A673 (cell line): ENCODE measurements around the gene MYO5A. TPM values are rescaled to one million over a fixed set of nuclear protein-coding genes. Genes with fewer than 3 reads are reported as not detected.

Experiments used
- BruUV-seq: library from RNA; stranded (reverse); fragments of 400-500 nt; replicated peaks from 2 replicates; lab custom pipeline; 2021; lab: Mats Ljungman, UMichigan
- CTCF ChIA-PET: fragments of 300-600 bp; sonication (Branson Sonifier 250); formaldehyde crosslinking; loops from one replicate; lab custom pipeline; 2022; ENCODE audit warnings: antibody characterized with exemption; lab: Charles Lee
- POLR2A ChIA-PET: fragments of 300-600 bp; sonication (Branson Sonifier 250); formaldehyde crosslinking; loops from one replicate; lab custom pipeline; 2022; ENCODE audit warnings: antibody characterized with exemption; ENCODE audit not compliant: low non-redundant PET; lab: Charles Lee
- DNase-seq: peaks from one replicate; pipeline ENCODE4 v3.0.0-alpha.2; 2015; ENCODE audit warnings: low spot score
- H3K27ac ChIP-seq: fragments of 200-600 bp; sonication (generic); 2 replicates; pipeline ENCODE4 v1.5.1; 2016; ENCODE audit warnings: mixed run types, low read depth, mild to moderate bottlenecking, mixed read lengths, antibody characterized with exemption, low read length; ENCODE audit not compliant: poor library complexity, severe bottlenecking
- H3K27me3 ChIP-seq: fragments of 200-600 bp; sonication (generic); replicated peaks from 2 replicates; pipeline ENCODE4 v1.6.1; 2017; ENCODE audit warnings: mixed run types, low read depth, mild to moderate bottlenecking, mixed read lengths, antibody characterized with exemption, low read length; ENCODE audit not compliant: insufficient read depth, poor library complexity
- H3K36me3 ChIP-seq: fragments of 200-600 bp; sonication (generic); 2 replicates; pipeline ENCODE4 v1.6.1; 2016; ENCODE audit warnings: mixed run types, mild to moderate bottlenecking, mixed read lengths, antibody characterized with exemption, low read length; ENCODE audit not compliant: insufficient read depth, poor library complexity, severe bottlenecking
- H3K4me1 ChIP-seq: fragments of 200-600 bp; sonication (generic); 2 replicates; pipeline ENCODE4 v1.6.1; 2017; ENCODE audit warnings: mixed run types, mild to moderate bottlenecking, mixed read lengths, antibody characterized with exemption, low read length; ENCODE audit not compliant: insufficient read depth, poor library complexity, severe bottlenecking
- H3K4me3 ChIP-seq: fragments of 200-600 bp; sonication (generic); 2 replicates; pipeline ENCODE4 v1.5.1; 2016; ENCODE audit warnings: low read depth, mixed run types, mild to moderate bottlenecking, mixed read lengths, low read length; ENCODE audit not compliant: poor library complexity, severe bottlenecking
- H3K9me3 ChIP-seq: fragments of 200-600 bp; sonication (generic); 2 replicates; pipeline ENCODE4 v1.6.1; 2016; ENCODE audit warnings: mixed run types, low read depth, mild to moderate bottlenecking, mixed read lengths, antibody characterized with exemption, low read length; ENCODE audit not compliant: poor library complexity, severe bottlenecking
- CTCF ChIP-seq: fragments of 300-800, 200-600 bp; sonication (generic); conservative IDR thresholded peaks from 2 replicates; pipeline ENCODE4 v1.5.1; 2017; ENCODE audit warnings: low read depth, mild to moderate bottlenecking, antibody characterized with exemption, low read length, moderate library complexity, mixed read lengths
- EZH2 ChIP-seq: fragments of 200-600 bp; sonication (generic); IDR thresholded peaks from 2 replicates; pipeline ENCODE4 v1.6.1; 2017; ENCODE audit warnings: borderline replicate concordance, low read depth, mild to moderate bottlenecking, mixed read lengths, antibody characterized with exemption, low read length; ENCODE audit not compliant: poor library complexity, severe bottlenecking
- intact Hi-C: fragments of 100-400 bp; cut with micrococcal nuclease; formaldehyde crosslinking; loops from one replicate; pipeline ENCODE4 v1.10.0; 2022; ENCODE audit not compliant: unreplicated experiment
- total RNA-seq: library from RNA; stranded (reverse); gene quantifications from 2 replicates; pipeline ENCODE4 v1.2.3, GENCODE V29; 2021

The MYO5A gene
- total RNA-seq, 1 experiment from 2014 or later: 16.8 TPM

- no peak overlapping the region for H3K27ac ChIP-seq
- no peak for DNase-seq
- no peak for TF ChIP-seq EZH2
- no peak for TF ChIP-seq CTCF
- intact Hi-C loops: no loop called here
- ChIA-PET CTCF (interaction anchor here (0.6 kb wide), 1 partner anchor 1054 kb away, joined by 6 read pairs; no protein-coding TSS in a partner anchor), POLR2A (no interaction called here)
- H3K9me3 ChIP-seq: no peaks in the 10 kb centered on the region
- BruUV-seq: no TSS peak
- no peaks in the 10 kb centered on the region for H3K4me1 ChIP-seq
- no peak overlapping the region for H3K4me3 ChIP-seq
- no peaks in the 10 kb centered on the region for H3K27me3 ChIP-seq
- no peaks in the 10 kb centered on the region for H3K36me3 ChIP-seq
Observed at GRCh38 chr15:52436981-52437380, 91.7 kb downstream of the MYO5A start.

GRCh38 chr15:52434885-52435284 is 93.8 kb downstream of the MYO5A start:
- Histone ChIP-seq H3K4me1 (no peaks in the 10 kb centered on the region), H3K27me3 (no peaks in the 10 kb centered on the region), H3K27ac (no peak overlapping the region), H3K9me3 (no peaks in the 10 kb centered on the region), H3K36me3 (no peaks in the 10 kb centered on the region), H3K4me3 (no peak overlapping the region)
- CTCF ChIA-PET: no interaction called here
- no peak for DNase-seq
- BruUV-seq: no TSS peak
- TF ChIP-seq EZH2: no peak
- TF ChIP-seq CTCF: no peak
- POLR2A ChIA-PET: no interaction called here
- intact Hi-C loops: no loop called here

GRCh38 chr15:52428297-52428696 is 100.4 kb downstream of the MYO5A start:
- DNase-seq: no peak
- TF ChIP-seq EZH2 (no peak), CTCF (no peak)
- POLR2A ChIA-PET: interaction anchor here (0.5 kb wide), 1 partner anchor 231 kb away, joined by 5 read pairs; no protein-coding TSS in a partner anchor
- Histone ChIP-seq H3K27ac (no peak overlapping the region), H3K9me3 (no peaks in the 10 kb centered on the region), H3K4me1 (no peaks in the 10 kb centered on the region), H3K27me3 (no peaks in the 10 kb centered on the region), H3K36me3 (no peaks in the 10 kb centered on the region), H3K4me3 (no peak overlapping the region)
- no TSS peak for BruUV-seq
- CTCF ChIA-PET: no interaction called here
- intact Hi-C loops: no loop called here
